HepG2 (cell line): Measurements from ENCODE around the gene C11orf86.

ENCODE experiments used
- CTCF ChIP-seq: sonication (generic); formaldehyde crosslinking; IDR thresholded peaks from 2 replicates; pipeline ENCODE4 v1.5.0; 2020; ENCODE audit warnings: mild to moderate bottlenecking, missing genetic modification reagents, moderate library complexity
- ELF4 ChIP-seq: sonication (generic); formaldehyde crosslinking; IDR thresholded peaks from 2 replicates; pipeline ENCODE4 v1.5.0; 2020; ENCODE audit warnings: missing genetic modification reagents, mild to moderate bottlenecking, moderate library complexity, borderline replicate concordance
- GTF2F1 ChIP-seq: fragments of 150-350 bp; IDR thresholded peaks from 2 replicates; pipeline ENCODE4 v1.6.1; 2014; ENCODE audit warnings: low read length
- HNRNPUL1 ChIP-seq: fragments of 200-400 bp; formaldehyde crosslinking; IDR thresholded peaks from 2 replicates; pipeline ENCODE4 v1.6.1; 2017; ENCODE audit warnings: low read depth, mild to moderate bottlenecking, low read length, moderate library complexity
- HOXA9 ChIP-seq: sonication (generic); formaldehyde crosslinking; IDR thresholded peaks from 2 replicates; pipeline ENCODE4 v1.8.1; 2022; ENCODE audit warnings: missing genetic modification reagents, mild to moderate bottlenecking, moderate library complexity, borderline replicate concordance
- KAT8 ChIP-seq: IDR thresholded peaks from 2 replicates; pipeline ENCODE4 v1.6.1; 2016; ENCODE audit warnings: missing genetic modification reagents, missing compliant biosample characterization
- MTA1 ChIP-seq: sonication (generic); formaldehyde crosslinking; IDR thresholded peaks from 2 replicates; pipeline ENCODE4 v1.4.0; 2020; ENCODE audit warnings: missing genetic modification reagents, mild to moderate bottlenecking, borderline replicate concordance
- SALL2 ChIP-seq: sonication (generic); formaldehyde crosslinking; IDR thresholded peaks from 2 replicates; pipeline ENCODE4 v1.8.1; 2023; ENCODE audit warnings: mild to moderate bottlenecking, missing genetic modification reagents, inconsistent platforms
- TAF1 ChIP-seq: sonication (generic); formaldehyde crosslinking; IDR thresholded peaks from 2 replicates; pipeline ENCODE4 v1.4.0; 2020; ENCODE audit warnings: missing genetic modification reagents
- TBX2 ChIP-seq: sonication (generic); formaldehyde crosslinking; IDR thresholded peaks from 2 replicates; pipeline ENCODE4 v1.5.0; 2020; ENCODE audit warnings: missing genetic modification reagents, mild to moderate bottlenecking, borderline replicate concordance
- ZNF512 ChIP-seq: sonication (generic); formaldehyde crosslinking; IDR thresholded peaks from 2 replicates; pipeline ENCODE4 v1.4.0; 2020; ENCODE audit warnings: mild to moderate bottlenecking, missing genetic modification reagents
- ZNF792 ChIP-seq: IDR thresholded peaks from 2 replicates; pipeline ENCODE4 v1.6.1; 2016
- TF ChIP-seq, protein P1 (sequence below): sonication (generic); formaldehyde crosslinking; IDR thresholded peaks from 2 replicates; pipeline ENCODE4 v1.8.0; 2022; ENCODE audit warnings: low read depth, missing genetic modification reagents
- TF ChIP-seq, protein P2 (sequence below): sonication (generic); formaldehyde crosslinking; IDR thresholded peaks from 2 replicates; pipeline ENCODE4 v1.4.0; 2020; ENCODE audit warnings: missing genetic modification reagents

GRCh38 chr11:66957971-66958231 is 17.2 kb upstream of the C11orf86 start:
- no peak for TF ChIP-seq GTF2F1
- no peak for TF ChIP-seq MTA1 (CRISPR knock-in tag)
- TF ChIP-seq SALL2 (CRISPR knock-in tag): no peak
- no peak for TF ChIP-seq HNRNPUL1
- no peak for TF ChIP-seq TAF1 (CRISPR knock-in tag)
- TF ChIP-seq KAT8 (CRISPR knock-in tag): no peak
- no peak for TF ChIP-seq ELF4
- TF ChIP-seq, protein P1, sequence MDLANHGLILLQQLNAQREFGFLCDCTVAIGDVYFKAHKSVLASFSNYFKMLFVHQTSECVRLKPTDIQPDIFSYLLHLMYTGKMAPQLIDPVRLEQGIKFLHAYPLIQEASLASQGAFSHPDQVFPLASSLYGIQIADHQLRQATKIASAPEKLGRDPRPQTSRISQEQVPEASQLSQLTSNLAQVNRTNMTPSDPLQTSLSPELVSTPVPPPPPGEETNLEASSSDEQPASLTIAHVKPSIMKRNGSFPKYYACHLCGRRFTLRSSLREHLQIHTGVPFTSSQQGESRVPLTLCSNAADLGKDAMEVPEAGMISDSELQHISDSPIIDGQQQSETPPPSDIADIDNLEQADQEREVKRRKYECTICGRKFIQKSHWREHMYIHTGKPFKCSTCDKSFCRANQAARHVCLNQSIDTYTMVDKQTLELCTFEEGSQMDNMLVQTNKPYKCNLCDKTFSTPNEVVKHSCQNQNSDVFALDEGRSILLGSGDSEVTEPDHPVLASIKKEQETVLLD (CRISPR knock-in tag): no peak
- no peak for TF ChIP-seq ZNF792 (CRISPR knock-in tag)
- TF ChIP-seq CTCF (CRISPR knock-in tag): no peak
- TF ChIP-seq, protein P2, sequence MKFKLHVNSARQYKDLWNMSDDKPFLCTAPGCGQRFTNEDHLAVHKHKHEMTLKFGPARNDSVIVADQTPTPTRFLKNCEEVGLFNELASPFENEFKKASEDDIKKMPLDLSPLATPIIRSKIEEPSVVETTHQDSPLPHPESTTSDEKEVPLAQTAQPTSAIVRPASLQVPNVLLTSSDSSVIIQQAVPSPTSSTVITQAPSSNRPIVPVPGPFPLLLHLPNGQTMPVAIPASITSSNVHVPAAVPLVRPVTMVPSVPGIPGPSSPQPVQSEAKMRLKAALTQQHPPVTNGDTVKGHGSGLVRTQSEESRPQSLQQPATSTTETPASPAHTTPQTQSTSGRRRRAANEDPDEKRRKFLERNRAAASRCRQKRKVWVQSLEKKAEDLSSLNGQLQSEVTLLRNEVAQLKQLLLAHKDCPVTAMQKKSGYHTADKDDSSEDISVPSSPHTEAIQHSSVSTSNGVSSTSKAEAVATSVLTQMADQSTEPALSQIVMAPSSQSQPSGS (CRISPR knock-in tag): no peak
- TF ChIP-seq ZNF512 (CRISPR knock-in tag): no peak
- TF ChIP-seq TBX2 (CRISPR knock-in tag): no peak
- TF ChIP-seq HOXA9: no peak
